Endodermal cell (in vitro differentiated cells): ENCODE measurements around the gene EPG5. TPM values are rescaled to one million over a fixed set of nuclear protein-coding genes. Genes with fewer than 3 reads are reported as not detected.
"Not testable (repeated sequence)": the region's sequence is repeated elsewhere in the genome, so short reads cannot be mapped to it uniquely, and the experiment has no call there.

Experiments used
- DNase-seq: peaks from one replicate; pipeline ENCODE4 v3.0.0-alpha.2; 2017
- H3K27ac ChIP-seq: 2 replicates; pipeline ENCODE4 v1.5.1; 2013; ENCODE audit warnings: mild to moderate bottlenecking, low read depth, low read length, moderate library complexity
- H3K27me3 ChIP-seq: 2 replicates; pipeline ENCODE4 v1.6.1; 2013; ENCODE audit warnings: mild to moderate bottlenecking, low read length, moderate library complexity; ENCODE audit not compliant: insufficient read depth, control insufficient read depth, poor library complexity, severe bottlenecking
- H3K36me3 ChIP-seq: 2 replicates; pipeline ENCODE4 v1.7.0; 2013; ENCODE audit warnings: mild to moderate bottlenecking, low read length, moderate library complexity; ENCODE audit not compliant: control insufficient read depth, insufficient read depth
- H3K4me1 ChIP-seq: one replicate; pipeline ENCODE4 v1.7.0; 2013; ENCODE audit warnings: low read length; ENCODE audit not compliant: control insufficient read depth, insufficient read depth
- H3K4me3 ChIP-seq: 2 replicates; pipeline ENCODE4 v1.5.1; 2013; ENCODE audit warnings: mild to moderate bottlenecking, low read length, moderate library complexity
- H3K9ac ChIP-seq: 2 replicates; pipeline ENCODE4 v1.6.1; 2013; ENCODE audit warnings: mild to moderate bottlenecking, low read length, moderate library complexity; ENCODE audit not compliant: poor library complexity, severe bottlenecking; ENCODE audit errors: extremely low read depth
- H3K9me3 ChIP-seq: 2 replicates; pipeline ENCODE4 v1.6.1; 2013; ENCODE audit warnings: mild to moderate bottlenecking, low read length, moderate library complexity; ENCODE audit not compliant: control insufficient read depth
- H3K27ac Mint-ChIP-seq: 2 replicates; pipeline ENCODE4 v1.8.0; 2020; ENCODE audit warnings: mixed read lengths
- H3K27me3 Mint-ChIP-seq: 2 replicates; pipeline ENCODE4 v1.8.0; 2021; ENCODE audit warnings: mild to moderate bottlenecking, mixed read lengths; ENCODE audit not compliant: insufficient read depth
- H3K36me3 Mint-ChIP-seq: 2 replicates; pipeline ENCODE4 v1.8.0; 2020; ENCODE audit warnings: low read depth, mixed read lengths
- H3K4me1 Mint-ChIP-seq: 2 replicates; pipeline ENCODE4 v1.8.0; 2020; ENCODE audit warnings: mixed read lengths
- H3K4me3 Mint-ChIP-seq: 2 replicates; pipeline ENCODE4 v1.8.0; 2020; ENCODE audit warnings: mild to moderate bottlenecking, moderate library complexity, mixed read lengths
- H3K9me3 Mint-ChIP-seq: 2 replicates; pipeline ENCODE4 v1.8.0; 2020; ENCODE audit warnings: mild to moderate bottlenecking, mixed read lengths
- WGBS, 2 experiments: methylation state at CpG; one replicate each; pipeline versions ENCODE4 v1.1.5 to v1.1.7; 2013; ENCODE audit warnings: missing lambda C conversion rate in 2 of 2, mixed read lengths in 1 of 2; ENCODE audit not compliant: insufficient coverage in 1 of 2, insufficient read length in 1 of 2; 5-methylcytosine and 5-hydroxymethylcytosine counted together
- total RNA-seq, 2 donors: library from RNA; stranded (reverse); fragmentation: NEBNext Ultra II Directional in 1 of 2; extraction: Animal tissue kit (Norgen Biotek cat#: 25700) in 1 of 2; gene quantifications; 2 replicates in 1 of 2; 3 replicates in 1 of 2; pipeline ENCODE4 v1.2.1, GENCODE V29; 2021
- TF ChIP-seq, protein P1 (sequence below): fragments of 200-600 bp; sonication (generic); conservative IDR thresholded peaks from 2 replicates; pipeline ENCODE4 v1.5.0; 2021; ENCODE audit warnings: antibody characterized with exemption, mild to moderate bottlenecking

The EPG5 gene
- total RNA-seq, 2 donors from 2014 or later = 25.6 to 28.6 TPM

DNA sequence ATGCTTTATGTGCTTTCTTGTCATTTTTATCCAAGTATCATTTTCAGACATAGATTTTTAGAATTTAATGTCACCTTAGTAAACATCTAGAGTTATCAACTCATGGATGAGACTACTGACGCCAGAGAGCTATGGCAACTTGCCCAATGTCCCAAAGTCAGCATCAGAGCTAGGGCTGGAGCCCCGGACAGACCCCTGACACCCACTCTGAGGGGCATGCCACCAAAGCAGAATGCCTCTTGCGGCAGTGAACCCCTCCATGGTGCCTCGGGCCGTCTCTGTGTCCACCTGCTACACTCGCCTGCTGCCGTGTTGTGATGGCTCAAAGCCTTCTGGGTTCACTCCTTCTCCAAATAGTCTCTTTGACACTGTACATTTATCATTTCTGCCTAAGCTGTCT, 136.2 kb downstream of the EPG5 start:
- H3K4me3 Mint-ChIP-seq = no peak overlapping the region
- H3K9me3 Mint-ChIP-seq = no peaks in the 10 kb centered on the region
- Histone ChIP-seq H3K9ac (no peak overlapping the region), H3K27me3 (peaks cover 29% of the 10 kb centered on the region), H3K27ac (no peak overlapping the region), H3K4me1 (peaks cover 7% of the 10 kb centered on the region), H3K36me3 (no peaks in the 10 kb centered on the region), H3K9me3 (no peaks in the 10 kb centered on the region), H3K4me3 (no peak overlapping the region)
- no peaks in the 10 kb centered on the region for H3K36me3 Mint-ChIP-seq
- no peak overlapping the region for H3K27ac Mint-ChIP-seq
- H3K4me1 Mint-ChIP-seq = peaks cover 21% of the 10 kb centered on the region
- WGBS, 2 experiments = 86 to 89% methylated on average over 7 of the region's 7 CpGs
- TF ChIP-seq, protein P1, sequence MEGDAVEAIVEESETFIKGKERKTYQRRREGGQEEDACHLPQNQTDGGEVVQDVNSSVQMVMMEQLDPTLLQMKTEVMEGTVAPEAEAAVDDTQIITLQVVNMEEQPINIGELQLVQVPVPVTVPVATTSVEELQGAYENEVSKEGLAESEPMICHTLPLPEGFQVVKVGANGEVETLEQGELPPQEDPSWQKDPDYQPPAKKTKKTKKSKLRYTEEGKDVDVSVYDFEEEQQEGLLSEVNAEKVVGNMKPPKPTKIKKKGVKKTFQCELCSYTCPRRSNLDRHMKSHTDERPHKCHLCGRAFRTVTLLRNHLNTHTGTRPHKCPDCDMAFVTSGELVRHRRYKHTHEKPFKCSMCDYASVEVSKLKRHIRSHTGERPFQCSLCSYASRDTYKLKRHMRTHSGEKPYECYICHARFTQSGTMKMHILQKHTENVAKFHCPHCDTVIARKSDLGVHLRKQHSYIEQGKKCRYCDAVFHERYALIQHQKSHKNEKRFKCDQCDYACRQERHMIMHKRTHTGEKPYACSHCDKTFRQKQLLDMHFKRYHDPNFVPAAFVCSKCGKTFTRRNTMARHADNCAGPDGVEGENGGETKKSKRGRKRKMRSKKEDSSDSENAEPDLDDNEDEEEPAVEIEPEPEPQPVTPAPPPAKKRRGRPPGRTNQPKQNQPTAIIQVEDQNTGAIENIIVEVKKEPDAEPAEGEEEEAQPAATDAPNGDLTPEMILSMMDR = no peak
- DNase-seq = no peak
- peaks cover 25% of the 10 kb centered on the region for H3K27me3 Mint-ChIP-seq

DNA sequence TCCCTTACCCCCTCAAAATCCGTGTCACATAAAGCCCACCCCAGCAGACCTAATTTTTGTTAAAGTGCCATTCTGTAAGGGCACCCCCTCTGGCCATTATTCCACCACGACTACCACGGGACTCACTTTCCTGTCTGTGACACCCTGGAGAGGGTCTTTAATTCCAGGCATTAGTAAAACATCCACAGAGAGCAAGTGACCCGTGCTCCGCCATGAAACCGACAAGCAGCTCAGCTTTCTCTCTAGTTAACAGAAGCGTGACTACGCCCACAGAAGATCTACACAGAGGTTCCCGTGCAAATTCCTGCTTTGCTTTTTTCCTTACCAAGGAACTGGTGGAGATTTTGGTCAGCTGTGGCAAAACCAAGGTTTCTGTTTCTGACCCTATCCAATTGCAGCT, 137.3 kb downstream of the EPG5 start:
- Histone ChIP-seq H3K27me3 (peaks cover 19% of the 10 kb centered on the region), H3K9ac (no peak overlapping the region), H3K36me3 (no peaks in the 10 kb centered on the region), H3K27ac (no peak overlapping the region), H3K9me3 (no peaks in the 10 kb centered on the region), H3K4me1 (peaks cover 7% of the 10 kb centered on the region), H3K4me3 (no peak overlapping the region)
- H3K27ac Mint-ChIP-seq = no peak overlapping the region
- H3K4me3 Mint-ChIP-seq = no peak overlapping the region
- no peaks in the 10 kb centered on the region for H3K9me3 Mint-ChIP-seq
- DNase-seq = no peak
- no peaks in the 10 kb centered on the region for H3K36me3 Mint-ChIP-seq
- TF ChIP-seq, protein P1 = no peak
- peaks cover 21% of the 10 kb centered on the region for H3K4me1 Mint-ChIP-seq
- WGBS, 2 experiments = 84 to 87% methylated on average over 9 of the region's 9 CpGs
- peaks cover 14% of the 10 kb centered on the region for H3K27me3 Mint-ChIP-seq

DNA sequence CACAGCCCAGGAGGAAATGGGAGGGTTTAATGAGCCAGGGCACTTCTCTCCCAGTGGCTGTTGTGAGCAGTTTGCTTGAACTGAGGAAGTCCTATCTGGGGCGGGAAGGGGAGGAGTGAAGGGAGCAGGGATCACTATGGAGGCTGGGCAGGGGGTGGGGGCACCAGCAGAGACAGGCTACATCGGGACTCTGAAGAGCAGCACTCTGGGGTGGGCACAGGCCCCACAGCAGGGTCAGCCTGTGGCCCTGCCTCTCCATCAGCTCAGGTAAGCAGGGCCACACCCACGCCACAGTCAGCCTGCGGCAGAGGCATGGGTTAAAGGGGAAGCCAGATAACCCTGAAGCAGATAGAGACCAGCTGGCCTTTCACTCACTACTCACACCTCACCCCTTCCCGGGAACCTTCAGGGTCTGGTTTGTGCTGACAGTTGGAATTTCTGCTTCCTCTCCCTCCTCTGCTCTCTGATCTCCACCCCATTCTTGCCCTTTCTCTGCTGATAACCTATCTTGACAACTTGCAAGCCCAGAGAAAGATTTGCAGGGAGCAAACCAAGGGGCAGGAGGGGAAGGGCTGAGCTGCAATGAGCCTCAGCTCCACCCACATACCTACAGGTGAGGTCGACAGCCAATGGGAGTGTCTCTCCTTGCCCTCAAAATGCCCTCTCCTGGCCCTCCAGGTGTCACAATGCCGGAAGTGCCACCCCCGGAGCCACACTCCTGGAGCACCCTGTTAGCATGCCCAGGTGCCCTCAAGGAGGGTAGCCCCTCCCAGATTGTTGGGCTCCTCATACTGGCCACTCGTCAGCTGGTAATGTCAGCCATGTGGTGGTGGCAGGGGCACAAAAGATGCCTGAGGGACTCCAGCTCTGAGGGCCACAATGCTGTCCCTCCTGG, 138.0 kb downstream of the EPG5 start:
- peak; percentile 84 for DNase-seq
- H3K27ac ChIP-seq = no peak overlapping the region
- no peaks in the 10 kb centered on the region for H3K36me3 Mint-ChIP-seq
- H3K9ac ChIP-seq = no peak overlapping the region
- no peaks in the 10 kb centered on the region for H3K9me3 ChIP-seq
- H3K9me3 Mint-ChIP-seq = no peaks in the 10 kb centered on the region
- TF ChIP-seq, protein P1 = no peak
- H3K27me3 ChIP-seq = peaks cover 12% of the 10 kb centered on the region
- no peaks in the 10 kb centered on the region for H3K36me3 ChIP-seq
- no peak overlapping the region for H3K27ac Mint-ChIP-seq
- H3K4me1 ChIP-seq = peaks cover 7% of the 10 kb centered on the region
- H3K4me3 Mint-ChIP-seq = no peak overlapping the region
- WGBS, 2 experiments = 64 to 70% methylated on average over 4 to 9 of the region's 9 CpGs
- H3K4me1 Mint-ChIP-seq = peaks cover 21% of the 10 kb centered on the region
- H3K27me3 Mint-ChIP-seq = peaks cover 14% of the 10 kb centered on the region
- H3K4me3 ChIP-seq = no peak overlapping the region

DNA sequence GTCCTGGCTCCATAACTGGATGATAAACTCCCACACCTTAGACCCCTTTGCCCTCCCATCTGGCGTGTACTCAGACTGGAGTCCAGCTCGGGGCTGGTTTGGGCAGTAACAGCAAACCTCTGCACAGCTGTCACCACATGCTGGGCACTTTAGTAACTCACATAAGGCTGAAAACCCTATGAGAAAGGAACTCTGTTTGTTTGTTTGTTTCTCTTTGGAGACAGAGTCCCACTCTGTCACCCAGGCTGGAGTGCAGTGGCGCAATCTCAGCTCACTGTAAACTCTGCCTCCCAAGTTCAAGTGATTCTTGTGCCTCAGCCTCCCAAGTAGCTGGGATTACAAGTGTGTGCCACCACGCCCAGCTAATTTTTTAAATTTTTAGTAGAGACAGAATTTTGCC, 140.4 kb downstream of the EPG5 start:
- H3K4me1 ChIP-seq, H3K27me3 Mint-ChIP-seq, H3K4me3 ChIP-seq, H3K27ac ChIP-seq, H3K36me3 Mint-ChIP-seq, DNase-seq, H3K4me3 Mint-ChIP-seq, H3K9me3 Mint-ChIP-seq, H3K27me3 ChIP-seq, H3K27ac Mint-ChIP-seq, H3K9me3 ChIP-seq, H3K9ac ChIP-seq, H3K36me3 ChIP-seq: not testable (repeated sequence)
- WGBS, 2 experiments = 92 to 97% methylated on average over 4 of the region's 4 CpGs
- peaks cover 21% of the 10 kb centered on the region for H3K4me1 Mint-ChIP-seq
